Ovary (tissue), 3 donors: ENCODE measurements around the gene GRIN3B.

Experiments
- CTCF ChIP-seq, 3 donors: fragments of 450-650 bp in 2 of 3; fragments of 200-600 bp in 1 of 3; IDR thresholded peaks; one replicate each; pipeline versions ENCODE4 v1.5.1 to v1.8.0; 2016 to 2022; ENCODE audit warnings: antibody characterized with exemption in 3 of 3, mild to moderate bottlenecking in 1 of 3
- POLR2A ChIP-seq: fragments of 450-650 bp; IDR thresholded peaks from one replicate; pipeline ENCODE4 v1.6.1; 2017; ENCODE audit warnings: antibody characterized with exemption, mild to moderate bottlenecking, moderate library complexity
- donor health status: DM: no; HTN: no; CAD: no.

- TF ChIP-seq CTCF (IDR thresholded peaks at IDR 0.05) (no peak), POLR2A (no peak)
Observed at GRCh38 chr19:990746-991145, 9.5 kb upstream of the GRIN3B start.
